ENCODE data around the gene FEM1C. TPM values are rescaled to one million over a fixed set of nuclear protein-coding genes. Genes with fewer than 3 reads are reported as not detected.

FEM1C gene
- total RNA-seq, 1 experiment from 2014 or later = 10.3 TPM

GRCh38 chr5:115586525-115587146 is 42.1 kb upstream of the FEM1C start:
- BruUV-seq (replicated peaks) = no TSS peak
- DNase-seq (ENCODE audit: unreplicated experiment) = peak; percentile 44
- ChIA-PET CTCF (interaction anchor here (0.5 to 5.4 kb wide), 9 partner anchors 11 to 280 kb away, joined by 3 to 42 read pairs (median 3); no protein-coding TSS in a partner anchor), POLR2A (interaction anchor here (0.6 kb wide), 1 partner anchor 160 kb away, joined by 3 read pairs; no protein-coding TSS in a partner anchor)
- H3K27me3 Mint-ChIP-seq (ENCODE audit: insufficient read depth, unreplicated experiment) = no peaks in the 10 kb centered on the region
- no peaks in the 10 kb centered on the region for H3K4me1 Mint-ChIP-seq (ENCODE audit: insufficient read depth, unreplicated experiment)
- H3K36me3 Mint-ChIP-seq (ENCODE audit: insufficient read depth, unreplicated experiment) = no peaks in the 10 kb centered on the region
- no peak overlapping the region for H3K4me3 Mint-ChIP-seq (ENCODE audit: unreplicated experiment)
- intact Hi-C loops (cut with micrococcal nuclease) = loop anchor here (1.0 to 5.0 kb wide), 3 partner anchors 44 to 277 kb away; partner anchors contain the start of gene FEM1C
- no peak overlapping the region for H3K27ac Mint-ChIP-seq (ENCODE audit: low read depth, unreplicated experiment)
- TF ChIP-seq CTCF (IDR thresholded peaks at IDR 0.05; ENCODE audit: unreplicated experiment) = peak; percentile 45
- no peaks in the 10 kb centered on the region for H3K9me3 Mint-ChIP-seq (ENCODE audit: unreplicated experiment)

GRCh38 chr5:115585265-115585664 is 40.7 kb upstream of the FEM1C start:
- POLR2A ChIA-PET = interaction anchor here (0.6 kb wide), 1 partner anchor 420 kb away, joined by 3 read pairs; no protein-coding TSS in a partner anchor
- Mint-ChIP-seq H3K4me3 (ENCODE audit: unreplicated experiment) (no peak overlapping the region), H3K9me3 (ENCODE audit: unreplicated experiment) (no peaks in the 10 kb centered on the region), H3K27me3 (ENCODE audit: insufficient read depth, unreplicated experiment) (no peaks in the 10 kb centered on the region), H3K27ac (ENCODE audit: low read depth, unreplicated experiment) (no peak overlapping the region), H3K36me3 (ENCODE audit: insufficient read depth, unreplicated experiment) (no peaks in the 10 kb centered on the region), H3K4me1 (ENCODE audit: insufficient read depth, unreplicated experiment) (no peaks in the 10 kb centered on the region)
- no TSS peak for BruUV-seq (replicated peaks)
- TF ChIP-seq CTCF (IDR thresholded peaks at IDR 0.05; ENCODE audit: unreplicated experiment) = no peak
- CTCF ChIA-PET = interaction anchor here (0.6 to 1.0 kb wide), 9 partner anchors 11 to 278 kb away, joined by 3 to 5 read pairs (median 3); no protein-coding TSS in a partner anchor
- intact Hi-C loops (cut with micrococcal nuclease) = loop anchor here (5.0 kb wide), 1 partner anchor 43 kb away; the partner anchor contains the start of gene FEM1C
- no peak for DNase-seq (ENCODE audit: unreplicated experiment)

GRCh38 chr5:115584501-115584900 is 39.9 kb upstream of the FEM1C start:
- DNase-seq (ENCODE audit: unreplicated experiment) = no peak
- ChIA-PET POLR2A (interaction anchor here (0.6 kb wide), 1 partner anchor 421 kb away, joined by 3 read pairs; no protein-coding TSS in a partner anchor), CTCF (interaction anchor here (0.6 to 1.7 kb wide), 8 partner anchors 10 to 275 kb away, joined by 3 to 10 read pairs (median 3); no protein-coding TSS in a partner anchor)
- no peak for TF ChIP-seq CTCF (IDR thresholded peaks at IDR 0.05; ENCODE audit: unreplicated experiment)
- Mint-ChIP-seq H3K4me1 (ENCODE audit: insufficient read depth, unreplicated experiment) (no peaks in the 10 kb centered on the region), H3K36me3 (ENCODE audit: insufficient read depth, unreplicated experiment) (no peaks in the 10 kb centered on the region), H3K4me3 (ENCODE audit: unreplicated experiment) (no peak overlapping the region), H3K9me3 (ENCODE audit: unreplicated experiment) (no peaks in the 10 kb centered on the region), H3K27ac (ENCODE audit: low read depth, unreplicated experiment) (no peak overlapping the region), H3K27me3 (ENCODE audit: insufficient read depth, unreplicated experiment) (no peaks in the 10 kb centered on the region)
- intact Hi-C loops (cut with micrococcal nuclease) = no loop called here
- no TSS peak for BruUV-seq (replicated peaks)

- no peaks in the 10 kb centered on the region for H3K4me1 Mint-ChIP-seq (ENCODE audit: insufficient read depth, unreplicated experiment)
- POLR2A ChIA-PET = no interaction called here
These were observed 38.9 kb upstream of the FEM1C start for GRCh38 chr5:115583474-115583873.

More at GRCh38 chr5:115583474-115583873, 38.9 kb upstream of the FEM1C start:
- CTCF ChIA-PET = interaction anchor here (0.6 to 1.7 kb wide), 4 partner anchors 9 to 274 kb away, joined by 3 to 10 read pairs (median 4); no protein-coding TSS in a partner anchor
- Mint-ChIP-seq H3K9me3 (ENCODE audit: unreplicated experiment) (no peaks in the 10 kb centered on the region), H3K27ac (ENCODE audit: low read depth, unreplicated experiment) (no peak overlapping the region), H3K4me3 (ENCODE audit: unreplicated experiment) (no peak overlapping the region), H3K27me3 (ENCODE audit: insufficient read depth, unreplicated experiment) (no peaks in the 10 kb centered on the region), H3K36me3 (ENCODE audit: insufficient read depth, unreplicated experiment) (no peaks in the 10 kb centered on the region)
- intact Hi-C loops (cut with micrococcal nuclease) = no loop called here
- DNase-seq (ENCODE audit: unreplicated experiment) = peak; percentile 38
- BruUV-seq (replicated peaks) = no TSS peak
- TF ChIP-seq CTCF (IDR thresholded peaks at IDR 0.05; ENCODE audit: unreplicated experiment) = no peak

Data from MCF 10A (cell line).